Hippocampal formation (tissue), 2 donors: ENCODE data around the gene PSMD1.
"Not testable (repeated sequence)": the region's sequence is repeated elsewhere in the genome, so short reads cannot be mapped to it uniquely, and the experiment has no call there.

Source experiments
- DNase-seq, 2 donors: peaks; one replicate each; lab custom pipeline; 2025; lab: John Stamatoyannopoulos, UW

Gene PSMD1

GRCh38 chr2:231057590-231057989, 923 bp downstream of the PSMD1 start:
- no peak for DNase-seq

- DNase-seq = no peak
Measured at GRCh38 chr2:231058761-231059550, 2.3 kb downstream of the PSMD1 start.

GRCh38 chr2:231059756-231060155, 3.1 kb downstream of the PSMD1 start:
- no peak for DNase-seq

- no peak for DNase-seq
Measured at GRCh38 chr2:231062776-231063175, 6.1 kb downstream of the PSMD1 start.

GRCh38 chr2:231063347-231063746, 6.7 kb downstream of the PSMD1 start:
- no peak for DNase-seq

GRCh38 chr2:231065966-231066365, 9.3 kb downstream of the PSMD1 start:
- DNase-seq = no peak

- not testable (repeated sequence) for DNase-seq
Measured at GRCh38 chr2:231067531-231067930, 10.9 kb downstream of the PSMD1 start.

GRCh38 chr2:231068525-231069222, 12.0 kb downstream of the PSMD1 start:
- no peak for DNase-seq

- DNase-seq = no peak
Measured at GRCh38 chr2:231069379-231070054, 12.8 kb downstream of the PSMD1 start.

- no peak for DNase-seq
Measured at GRCh38 chr2:231084565-231084964, 27.9 kb downstream of the PSMD1 start.

GRCh38 chr2:231088754-231089153, 32.1 kb downstream of the PSMD1 start:
- DNase-seq = no peak

- no peak for DNase-seq
Measured at GRCh38 chr2:231093933-231094332, 37.3 kb downstream of the PSMD1 start.

- no peak for DNase-seq
Measured at GRCh38 chr2:231094736-231095346, 38.2 kb downstream of the PSMD1 start.

- no peak for DNase-seq
Measured at GRCh38 chr2:231099918-231100317, 43.3 kb downstream of the PSMD1 start.

- DNase-seq = not testable (repeated sequence)
Measured at GRCh38 chr2:231100321-231100720, 43.7 kb downstream of the PSMD1 start.

- DNase-seq = no peak
Measured at GRCh38 chr2:231100990-231101389, 44.3 kb downstream of the PSMD1 start.

GRCh38 chr2:231102772-231103171, 46.1 kb downstream of the PSMD1 start:
- no peak for DNase-seq

- peak; percentile 42 to 79 for DNase-seq
Measured at GRCh38 chr2:231104115-231104713, 47.5 kb downstream of the PSMD1 start.

- no peak for DNase-seq
Measured at GRCh38 chr2:231110551-231110950, 53.9 kb downstream of the PSMD1 start.

- no peak for DNase-seq
Measured at GRCh38 chr2:231111987-231112386, 55.3 kb downstream of the PSMD1 start.

GRCh38 chr2:231113489-231113888, 56.8 kb downstream of the PSMD1 start:
- no peak for DNase-seq

- DNase-seq = no peak
Measured at GRCh38 chr2:231115651-231116050, 59.0 kb downstream of the PSMD1 start.
